GM19452 (cell line): ENCODE results near the gene AKAP8L.

ENCODE experiments used
- ATAC-seq: cut with Tn5 transposase; IDR thresholded peaks from one replicate; pipeline ENCODE4 v1.9.1; 2021; ENCODE audit not compliant: unreplicated experiment

AKAP8L gene

GRCh38 chr19:15418579-15419412 is at the start of gene AKAP8L:
Gene AKAP8L, minus strand, starts transcription at chr19:15418988. Its CDS starts 65 bp downstream, at chr19:15418923.
- peak; percentile 92 for ATAC-seq

- no peak for ATAC-seq
These were observed 49.0 kb upstream of the AKAP8L start for GRCh38 chr19:15467734-15468214.

- peak; percentile 60 for ATAC-seq
These were observed 48.3 kb upstream of the AKAP8L start for GRCh38 chr19:15466851-15467733.

- ATAC-seq: no peak
These were observed 45.9 kb upstream of the AKAP8L start, which contains the start of gene RASAL3 for GRCh38 chr19:15464394-15465385. Gene RASAL3, minus strand, starts transcription at chr19:15464544. Its CDS starts 186 bp downstream, at chr19:15464358.

- ATAC-seq: no peak
These were observed 45.1 kb upstream of the AKAP8L start for GRCh38 chr19:15463861-15464371.

GRCh38 chr19:15461694-15462093 is 42.9 kb upstream of the AKAP8L start:
- ATAC-seq: no peak

GRCh38 chr19:15457701-15458484 is 39.1 kb upstream of the AKAP8L start:
- no peak for ATAC-seq

GRCh38 chr19:15456871-15457700 is 38.3 kb upstream of the AKAP8L start:
- no peak for ATAC-seq

GRCh38 chr19:15456441-15456840 is 37.7 kb upstream of the AKAP8L start:
- no peak for ATAC-seq

- no peak for ATAC-seq
These were observed 37.2 kb upstream of the AKAP8L start for GRCh38 chr19:15455996-15456395.

- ATAC-seq: no peak
These were observed 35.4 kb upstream of the AKAP8L start for GRCh38 chr19:15453906-15454860.

- ATAC-seq: no peak
These were observed 34.3 kb upstream of the AKAP8L start for GRCh38 chr19:15453091-15453578.

- ATAC-seq: no peak
These were observed 33.6 kb upstream of the AKAP8L start for GRCh38 chr19:15452111-15453047.

GRCh38 chr19:15450528-15450890 is 31.7 kb upstream of the AKAP8L start:
- no peak for ATAC-seq

- ATAC-seq: peak; percentile 47
These were observed 31.1 kb upstream of the AKAP8L start, which contains the start of gene WIZ for GRCh38 chr19:15449620-15450527. Gene WIZ, minus strand, starts transcription at chr19:15449956. Its CDS starts 1,649 bp downstream, at chr19:15448307.
